ENCODE measurements around the gene HLCS.

HLCS gene

DNA sequence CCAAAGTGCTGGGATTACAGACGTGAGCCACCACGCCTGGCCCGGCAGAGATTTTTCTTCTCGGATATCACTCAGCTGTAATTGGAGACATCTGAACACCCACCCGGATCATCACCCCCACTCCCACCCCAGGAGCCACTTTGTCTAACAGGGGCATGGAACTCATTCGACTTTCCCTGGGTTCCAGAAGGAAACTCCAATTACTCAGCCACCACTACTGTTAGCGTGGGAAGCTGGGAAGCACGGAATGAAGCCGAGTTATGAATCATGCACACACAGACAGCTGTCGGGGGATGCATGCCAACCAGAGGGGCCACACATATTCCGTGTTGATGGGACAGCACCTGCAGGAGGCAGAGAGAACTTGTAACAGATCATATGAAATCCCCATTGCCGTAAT lies 85.2 kb downstream of the HLCS start:
- DNase-seq (ENCODE audit: low spot score): no peak

- no peak for DNase-seq (ENCODE audit: low spot score)
Observed at GRCh38 chr21:36879827-36880226, 86.6 kb downstream of the HLCS start.

- no peak for DNase-seq (ENCODE audit: low spot score)
Observed at GRCh38 chr21:36877741-36878140, 88.7 kb downstream of the HLCS start.

GRCh38 chr21:36874665-36875064 lies 91.8 kb downstream of the HLCS start:
- DNase-seq (ENCODE audit: low spot score): no peak

DNA sequence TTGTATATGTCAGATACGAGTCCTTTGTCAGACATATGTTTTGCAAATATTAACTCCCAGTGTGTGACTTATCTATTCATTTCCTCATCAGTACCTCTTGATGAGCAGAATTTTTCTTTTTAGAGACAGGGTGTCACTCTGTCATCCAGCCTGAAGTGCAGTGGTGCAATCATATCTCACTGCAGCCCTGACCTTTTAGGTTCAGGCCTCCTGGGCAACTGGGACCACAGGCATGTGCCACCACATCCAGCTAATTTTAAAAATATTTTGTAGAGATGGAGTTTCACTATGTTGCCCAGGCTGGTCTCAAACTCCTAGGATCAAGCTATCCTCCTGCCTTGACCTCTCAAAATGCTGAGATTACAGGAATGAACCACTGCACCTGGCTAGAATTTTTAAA lies 93.0 kb downstream of the HLCS start:
- no peak for DNase-seq (ENCODE audit: low spot score)

- DNase-seq (ENCODE audit: low spot score): no peak
Observed at GRCh38 chr21:36867291-36867905, 99.1 kb downstream of the HLCS start.

- DNase-seq (ENCODE audit: low spot score): no peak
Observed at GRCh38 chr21:36866419-36866818, 100.0 kb downstream of the HLCS start.

GRCh38 chr21:36864974-36865373 lies 101.5 kb downstream of the HLCS start:
- no peak for DNase-seq (ENCODE audit: low spot score)

DNA sequence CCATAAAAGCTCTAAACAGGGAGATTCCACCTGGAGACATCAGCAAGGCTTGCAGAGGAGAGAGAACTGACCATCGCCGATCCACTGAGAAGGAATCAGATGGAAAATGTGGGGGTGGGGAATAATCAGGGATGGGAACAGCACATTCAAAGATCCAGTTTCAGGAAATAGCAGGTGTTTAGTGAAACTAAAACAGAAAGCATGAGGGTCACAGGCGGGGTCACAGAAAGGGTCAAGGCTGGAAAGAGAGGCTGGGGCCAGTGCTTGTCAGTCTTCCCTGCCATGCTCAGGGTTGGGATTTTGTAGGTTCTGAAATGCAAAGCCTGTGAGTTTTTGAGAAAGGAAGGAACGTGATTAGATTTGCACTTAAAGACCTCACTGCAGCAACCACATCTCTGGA lies 103.2 kb downstream of the HLCS start:
- no peak for DNase-seq (ENCODE audit: low spot score)

GRCh38 chr21:36861595-36862323 lies 104.7 kb downstream of the HLCS start:
- DNase-seq (ENCODE audit: low spot score): no peak

DNA sequence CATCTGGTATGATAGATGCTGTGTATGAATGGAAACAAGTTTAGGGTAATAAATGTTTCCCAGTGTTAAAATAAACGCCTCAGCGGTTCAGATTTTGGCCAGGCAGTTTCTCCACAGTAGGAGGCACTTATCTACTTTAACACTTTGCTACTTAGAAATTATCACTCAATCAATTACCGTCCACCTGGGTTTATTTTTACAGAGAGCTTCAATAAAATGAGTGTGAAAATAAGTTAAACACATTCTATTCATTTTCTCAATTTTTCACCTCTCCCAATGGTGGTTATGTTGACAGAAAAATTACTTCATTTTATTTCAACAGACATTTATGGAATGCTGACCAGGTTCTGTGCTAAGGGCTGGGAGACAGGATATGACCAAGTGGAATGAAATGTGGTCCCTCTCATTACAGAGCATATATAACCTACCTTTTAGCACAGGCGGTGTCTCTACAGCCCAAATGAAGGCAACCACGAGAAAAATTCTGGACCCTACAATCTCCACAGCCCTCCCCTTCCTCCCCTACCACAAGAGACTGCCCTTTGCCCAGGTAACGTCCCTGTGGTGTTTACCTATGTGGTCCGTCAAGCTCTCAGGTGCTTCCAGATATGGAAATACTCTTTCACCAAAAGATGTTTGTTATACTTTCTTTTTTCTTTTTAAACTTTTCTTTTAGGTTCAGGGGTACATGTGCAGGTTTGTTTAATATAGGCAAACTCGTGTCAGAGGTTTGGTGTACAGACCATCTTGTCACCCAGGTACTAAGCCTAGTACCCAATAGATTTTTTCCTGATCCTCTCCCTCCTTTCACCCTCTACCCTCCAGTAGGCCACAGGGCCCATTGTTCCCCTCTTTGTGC lies 105.5 kb downstream of the HLCS start:
- no peak for DNase-seq (ENCODE audit: low spot score)

- DNase-seq (ENCODE audit: low spot score): peak; percentile 51
Observed at GRCh38 chr21:36859744-36860501, 106.5 kb downstream of the HLCS start.

- no peak for DNase-seq (ENCODE audit: low spot score)
Observed at GRCh38 chr21:36858320-36858957, 108.0 kb downstream of the HLCS start.

GRCh38 chr21:36856643-36857042 lies 109.8 kb downstream of the HLCS start:
- DNase-seq (ENCODE audit: low spot score): no peak

GRCh38 chr21:36854391-36854790 lies 112.1 kb downstream of the HLCS start:
- DNase-seq (ENCODE audit: low spot score): peak; percentile 36

DNA sequence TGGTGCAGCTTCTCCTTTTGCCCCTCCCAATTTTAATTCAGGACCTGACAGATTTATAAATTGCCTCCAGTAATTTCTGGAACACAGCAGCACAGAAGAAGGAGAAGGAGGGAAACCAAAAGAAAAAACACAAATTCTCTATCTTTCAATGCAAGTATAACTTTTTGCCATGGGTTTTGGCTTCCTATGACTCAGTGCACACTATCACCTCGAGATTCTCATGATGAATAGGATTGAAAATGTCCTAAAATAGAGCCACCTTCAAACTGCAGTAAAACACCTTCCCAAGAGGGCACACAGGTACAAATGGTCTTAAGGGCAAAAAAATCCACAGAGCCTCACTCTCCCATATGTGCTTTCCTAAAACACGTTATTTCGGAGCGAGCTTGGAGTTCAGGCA lies 113.6 kb downstream of the HLCS start:
- DNase-seq (ENCODE audit: low spot score): no peak

DNA sequence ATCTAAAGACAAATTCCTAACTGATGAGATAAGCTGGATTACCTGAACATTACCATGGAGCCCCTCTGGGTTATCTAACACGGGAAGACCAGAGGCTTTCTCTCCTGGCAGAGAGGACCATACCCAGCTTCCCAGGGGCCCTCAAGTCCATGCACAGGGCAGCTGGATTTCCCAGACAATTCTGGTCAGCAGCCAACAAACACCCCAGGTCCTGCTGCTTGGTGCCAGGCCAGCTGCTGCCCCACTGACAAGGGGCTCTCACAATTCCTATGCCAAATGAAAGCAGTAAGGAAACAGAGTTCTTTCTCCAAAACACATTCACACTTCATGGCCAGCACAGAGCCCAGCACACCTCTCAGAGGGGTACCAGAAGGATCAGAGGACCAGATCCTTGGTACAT lies 114.2 kb downstream of the HLCS start:
- DNase-seq (ENCODE audit: low spot score): no peak

GRCh38 chr21:36851121-36851520 lies 115.3 kb downstream of the HLCS start:
- DNase-seq (ENCODE audit: low spot score): no peak

GRCh38 chr21:36850372-36850771 lies 116.1 kb downstream of the HLCS start:
- no peak for DNase-seq (ENCODE audit: low spot score)

- no peak for DNase-seq (ENCODE audit: low spot score)
Observed at GRCh38 chr21:36849461-36850105, 116.9 kb downstream of the HLCS start.

DNA sequence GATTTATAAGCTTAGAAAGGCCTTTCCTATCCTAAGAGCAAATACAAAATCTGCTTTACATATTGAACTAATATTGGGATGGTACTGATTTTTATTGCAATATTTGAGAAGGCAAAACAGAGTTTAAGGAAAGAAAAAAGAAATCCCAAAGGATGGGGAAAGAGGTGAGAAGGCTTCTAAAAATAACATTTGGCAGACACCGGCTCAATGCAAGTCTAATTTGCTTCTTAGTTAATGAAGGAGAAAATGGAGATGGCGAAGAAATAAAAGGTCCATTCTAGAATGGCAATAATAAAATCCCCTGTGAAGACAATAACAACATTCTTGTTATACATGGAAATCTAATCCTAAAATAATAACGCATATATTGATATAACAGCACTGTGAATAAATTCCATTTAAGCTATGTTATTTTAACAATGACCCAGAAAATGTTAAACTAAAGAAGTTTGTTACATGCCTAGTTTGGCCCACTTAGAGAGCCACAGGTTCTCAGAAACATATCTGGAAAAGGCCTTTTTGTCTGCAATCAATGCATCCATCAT lies 117.7 kb downstream of the HLCS start:
- DNase-seq (ENCODE audit: low spot score): no peak
